C4-2B (cell line): ENCODE data around the gene HERC4.

ENCODE experiments used
- ZFX ChIP-seq: fragments of 450-650 bp; IDR thresholded peaks from 2 replicates; pipeline ENCODE4 v1.6.1; 2017
- TF ChIP-seq, protein P1 (sequence below): fragments of 450-650 bp; conservative IDR thresholded peaks from 2 replicates; pipeline ENCODE4 v1.5.1; 2017; ENCODE audit warnings: mild to moderate bottlenecking

DNA sequence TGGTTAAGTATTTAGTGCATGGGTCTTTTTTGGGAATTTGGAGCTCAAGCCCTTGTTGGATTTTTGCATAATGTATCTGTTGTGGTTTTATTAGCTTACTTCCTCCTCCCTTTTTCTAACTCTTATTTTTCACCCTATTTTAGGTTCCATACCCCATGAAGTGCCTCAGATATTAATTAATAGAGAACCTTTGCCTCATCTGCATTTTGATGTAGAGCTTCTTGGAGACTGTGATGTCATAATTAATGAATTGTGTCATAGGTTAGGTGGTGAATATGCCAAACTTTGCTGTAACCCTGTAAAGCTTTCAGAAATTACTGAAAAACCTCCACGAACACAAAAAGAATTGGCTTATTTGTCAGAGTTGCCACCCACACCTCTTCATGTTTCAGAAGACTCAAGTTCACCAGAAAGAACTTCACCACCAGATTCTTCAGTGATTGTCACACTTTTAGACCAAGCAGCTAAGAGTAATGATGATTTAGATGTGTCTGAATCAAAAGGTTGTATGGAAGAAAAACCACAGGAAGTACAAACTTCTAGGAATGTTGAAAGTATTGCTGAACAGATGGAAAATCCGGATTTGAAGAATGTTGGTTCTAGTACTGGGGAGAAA is 162.6 kb downstream of the HERC4 start:
- TF ChIP-seq, protein P1, sequence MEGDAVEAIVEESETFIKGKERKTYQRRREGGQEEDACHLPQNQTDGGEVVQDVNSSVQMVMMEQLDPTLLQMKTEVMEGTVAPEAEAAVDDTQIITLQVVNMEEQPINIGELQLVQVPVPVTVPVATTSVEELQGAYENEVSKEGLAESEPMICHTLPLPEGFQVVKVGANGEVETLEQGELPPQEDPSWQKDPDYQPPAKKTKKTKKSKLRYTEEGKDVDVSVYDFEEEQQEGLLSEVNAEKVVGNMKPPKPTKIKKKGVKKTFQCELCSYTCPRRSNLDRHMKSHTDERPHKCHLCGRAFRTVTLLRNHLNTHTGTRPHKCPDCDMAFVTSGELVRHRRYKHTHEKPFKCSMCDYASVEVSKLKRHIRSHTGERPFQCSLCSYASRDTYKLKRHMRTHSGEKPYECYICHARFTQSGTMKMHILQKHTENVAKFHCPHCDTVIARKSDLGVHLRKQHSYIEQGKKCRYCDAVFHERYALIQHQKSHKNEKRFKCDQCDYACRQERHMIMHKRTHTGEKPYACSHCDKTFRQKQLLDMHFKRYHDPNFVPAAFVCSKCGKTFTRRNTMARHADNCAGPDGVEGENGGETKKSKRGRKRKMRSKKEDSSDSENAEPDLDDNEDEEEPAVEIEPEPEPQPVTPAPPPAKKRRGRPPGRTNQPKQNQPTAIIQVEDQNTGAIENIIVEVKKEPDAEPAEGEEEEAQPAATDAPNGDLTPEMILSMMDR: no peak
- TF ChIP-seq ZFX: no peak
